Measurements from ENCODE around the gene TNIP3.
"Not testable (repeated sequence)": the region's sequence is repeated elsewhere in the genome, so short reads cannot be mapped to it uniquely, and the experiment has no call there.

Gene TNIP3

GRCh38 chr4:121164291-121164690 is at the start of gene TNIP3:
Gene TNIP3 (minus strand): TSS chr4:121164321. CDS start chr4:121164125, 196 bp downstream.
- no peak for DNase-seq (ENCODE audit: low read depth in 2 of 2)

- DNase-seq (ENCODE audit: low read depth in 2 of 2), result no peak
Observed at GRCh38 chr4:121212806-121213205, 48.7 kb upstream of the TNIP3 start.

GRCh38 chr4:121209171-121209570 is 45.0 kb upstream of the TNIP3 start:
- no peak for DNase-seq (ENCODE audit: low read depth in 2 of 2)

GRCh38 chr4:121208244-121209007 is 44.3 kb upstream of the TNIP3 start:
- DNase-seq (ENCODE audit: low read depth in 2 of 2), result no peak

- DNase-seq (ENCODE audit: low read depth in 2 of 2), result not testable (repeated sequence)
Observed at GRCh38 chr4:121205777-121206176, 41.7 kb upstream of the TNIP3 start.

GRCh38 chr4:121200795-121201472 is 36.8 kb upstream of the TNIP3 start:
- DNase-seq (ENCODE audit: low read depth in 2 of 2), result no peak

- DNase-seq (ENCODE audit: low read depth in 2 of 2), result no peak
Observed at GRCh38 chr4:121199742-121200561, 35.8 kb upstream of the TNIP3 start.

GRCh38 chr4:121198251-121198650 is 34.1 kb upstream of the TNIP3 start:
- DNase-seq (ENCODE audit: low read depth in 2 of 2), result no peak

GRCh38 chr4:121195649-121196048 is 31.5 kb upstream of the TNIP3 start:
- DNase-seq (ENCODE audit: low read depth in 2 of 2), result no peak

GRCh38 chr4:121192480-121192879 is 28.4 kb upstream of the TNIP3 start:
- DNase-seq (ENCODE audit: low read depth in 2 of 2), result no peak

- no peak for DNase-seq (ENCODE audit: low read depth in 2 of 2)
Observed at GRCh38 chr4:121192013-121192412, 27.9 kb upstream of the TNIP3 start.

GRCh38 chr4:121191361-121191760 is 27.2 kb upstream of the TNIP3 start:
- no peak for DNase-seq (ENCODE audit: low read depth in 2 of 2)

- no peak for DNase-seq (ENCODE audit: low read depth in 2 of 2)
Observed at GRCh38 chr4:121190389-121190788, 26.3 kb upstream of the TNIP3 start.

- DNase-seq (ENCODE audit: low read depth in 2 of 2), result peak in 1 of 2 donors; percentile 10
Observed at GRCh38 chr4:121189326-121190215, 25.4 kb upstream of the TNIP3 start.

GRCh38 chr4:121187206-121187605 is 23.1 kb upstream of the TNIP3 start:
- DNase-seq (ENCODE audit: low read depth in 2 of 2), result no peak

- DNase-seq (ENCODE audit: low read depth in 2 of 2), result no peak
Observed at GRCh38 chr4:121185960-121186359, 21.8 kb upstream of the TNIP3 start.

- no peak for DNase-seq (ENCODE audit: low read depth in 2 of 2)
Observed at GRCh38 chr4:121183989-121184388, 19.9 kb upstream of the TNIP3 start.

GRCh38 chr4:121183361-121183760 is 19.2 kb upstream of the TNIP3 start:
- no peak for DNase-seq (ENCODE audit: low read depth in 2 of 2)

- no peak for DNase-seq (ENCODE audit: low read depth in 2 of 2)
Observed at GRCh38 chr4:121182296-121182695, 18.2 kb upstream of the TNIP3 start.

- DNase-seq (ENCODE audit: low read depth in 2 of 2), result no peak
Observed at GRCh38 chr4:121181493-121181892, 17.4 kb upstream of the TNIP3 start.

GRCh38 chr4:121180558-121180957 is 16.4 kb upstream of the TNIP3 start:
- DNase-seq (ENCODE audit: low read depth in 2 of 2), result no peak
